Caco-2 (cell line): ENCODE data around the gene MAPKAP1. TPM values are rescaled to one million over a fixed set of nuclear protein-coding genes. Genes with fewer than 3 reads are reported as not detected.

Experiments used
- BruUV-seq: library from RNA; stranded (reverse); fragments of 400-500 nt; replicated peaks from 2 replicates; lab custom pipeline; 2021; lab: Mats Ljungman, UMichigan
- CTCF ChIA-PET: fragments of 300-600 bp; sonication (Branson Sonifier 250); formaldehyde crosslinking; loops from one replicate; lab custom pipeline; 2022; ENCODE audit warnings: antibody characterized with exemption; lab: Charles Lee
- POLR2A ChIA-PET: fragments of 300-600 bp; sonication (Branson Sonifier 250); formaldehyde crosslinking; loops from one replicate; lab custom pipeline; 2022; ENCODE audit warnings: antibody characterized with exemption; lab: Charles Lee
- DNase-seq, 2 experiments: peaks; one replicate each; pipeline versions ENCODE4 v3.0.0 to v3.0.0-alpha.2; 2020 to 2022
- H3K27me3 ChIP-seq: replicated peaks from 2 replicates; pipeline ENCODE4 v1.6.0; 2011; ENCODE audit warnings: low read length; ENCODE audit not compliant: control insufficient read depth, insufficient read depth
- H3K36me3 ChIP-seq: 2 replicates; pipeline ENCODE4 v1.5.1; 2011; ENCODE audit warnings: low read length; ENCODE audit not compliant: control insufficient read depth, insufficient read depth
- H3K4me1 ChIP-seq: fragments of 250-450 bp; sonication (Bioruptor Pico); 2 replicates; pipeline ENCODE4 v1.5.1; 2020; ENCODE audit warnings: mild to moderate bottlenecking
- H3K4me3 ChIP-seq: 2 replicates; pipeline ENCODE4 v1.5.1; 2011; ENCODE audit warnings: low read depth, mild to moderate bottlenecking, control low read depth, low read length
- H3K9me3 ChIP-seq: fragments of 250-450 bp; sonication (Bioruptor Pico); 2 replicates; pipeline ENCODE4 v1.5.1; 2020; ENCODE audit warnings: mild to moderate bottlenecking, moderate library complexity
- H3K27ac Mint-ChIP-seq: one replicate; pipeline ENCODE4 v1.8.0; 2022; ENCODE audit warnings: mixed read lengths; ENCODE audit not compliant: unreplicated experiment
- H3K27me3 Mint-ChIP-seq: one replicate; pipeline ENCODE4 v1.8.0; 2022; ENCODE audit warnings: mixed read lengths; ENCODE audit not compliant: insufficient read depth, unreplicated experiment
- H3K36me3 Mint-ChIP-seq: one replicate; pipeline ENCODE4 v1.8.0; 2022; ENCODE audit warnings: mild to moderate bottlenecking, mixed read lengths; ENCODE audit not compliant: insufficient read depth, unreplicated experiment
- H3K4me1 Mint-ChIP-seq: one replicate; pipeline ENCODE4 v1.8.0; 2022; ENCODE audit warnings: low read depth, mixed read lengths; ENCODE audit not compliant: unreplicated experiment
- H3K4me3 Mint-ChIP-seq: one replicate; pipeline ENCODE4 v1.8.0; 2022; ENCODE audit warnings: mild to moderate bottlenecking, moderate library complexity, mixed read lengths; ENCODE audit not compliant: unreplicated experiment
- H3K9me3 Mint-ChIP-seq: one replicate; pipeline ENCODE4 v1.8.0; 2022; ENCODE audit warnings: mixed read lengths; ENCODE audit not compliant: unreplicated experiment
- CTCF ChIP-seq, 2 experiments: fragments of 200-600 bp in 1 of 2; IDR thresholded peaks; 1 replicate in 1 of 2; 2 replicates in 1 of 2; pipeline versions ENCODE4 v1.5.1 to v1.8.0; 2011 to 2022; ENCODE audit warnings: antibody characterized with exemption in 1 of 2, control low read depth in 1 of 2, inconsistent platforms in 1 of 2, low read depth in 1 of 2, low read length in 1 of 2, mild to moderate bottlenecking in 1 of 2, moderate library complexity in 1 of 2; ENCODE audit not compliant: insufficient read depth in 1 of 2, severe bottlenecking in 1 of 2, unreplicated experiment in 1 of 2
- intact Hi-C: fragments of 100-400 bp; cut with micrococcal nuclease; formaldehyde crosslinking; loops from one replicate; pipeline ENCODE4 v1.10.0; 2022; ENCODE audit not compliant: unreplicated experiment
- total RNA-seq: library from RNA; stranded (reverse); gene quantifications from 2 replicates; pipeline ENCODE4 v1.2.3, GENCODE V29; 2022

Gene MAPKAP1
- total RNA-seq, 1 experiment from 2014 or later, result 70.0 TPM

DNA sequence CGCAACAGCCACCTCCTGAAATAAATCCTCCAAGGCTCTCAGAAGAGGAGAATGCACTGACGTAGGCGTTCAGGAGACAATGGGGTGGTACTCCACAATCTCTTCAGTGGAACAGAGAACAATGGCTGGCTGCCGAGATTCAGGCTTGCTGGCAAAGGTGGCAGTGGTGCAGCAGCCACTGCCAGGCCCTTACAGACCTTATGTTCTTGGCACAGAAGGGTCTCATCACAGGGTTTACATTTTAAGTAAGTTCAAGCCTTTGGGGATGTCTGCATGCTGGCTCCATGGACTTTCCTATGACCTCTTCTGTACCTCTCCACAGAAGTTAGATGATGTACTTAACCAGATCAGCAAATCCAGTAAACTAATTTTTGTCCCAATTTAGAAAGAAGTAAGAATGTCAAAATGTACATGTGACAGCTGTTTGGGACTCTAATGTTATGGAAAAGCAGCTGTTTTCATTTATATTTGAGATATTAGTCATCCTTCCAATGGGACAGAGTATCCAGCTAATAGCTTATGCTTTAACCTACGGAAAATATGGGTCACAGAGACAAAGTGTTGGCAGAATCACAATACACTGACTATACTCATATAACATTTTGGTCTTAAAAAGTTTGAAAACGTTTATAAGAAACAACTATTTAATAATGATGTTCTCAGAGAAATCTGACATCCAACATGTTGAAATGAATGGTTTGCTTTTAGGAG, 180.9 kb downstream of the MAPKAP1 start:
- POLR2A ChIA-PET, result no interaction called here
- no peaks in the 10 kb centered on the region for H3K36me3 Mint-ChIP-seq
- no peaks in the 10 kb centered on the region for H3K9me3 Mint-ChIP-seq
- no peaks in the 10 kb centered on the region for H3K27me3 Mint-ChIP-seq
- BruUV-seq, result no TSS peak
- no peaks in the 10 kb centered on the region for H3K4me1 Mint-ChIP-seq
- Histone ChIP-seq H3K9me3 (no peaks in the 10 kb centered on the region), H3K36me3 (no peaks in the 10 kb centered on the region), H3K4me3 (no peak overlapping the region), H3K27me3 (no peaks in the 10 kb centered on the region), H3K4me1 (no peaks in the 10 kb centered on the region)
- no peak overlapping the region for H3K4me3 Mint-ChIP-seq
- intact Hi-C loops, result no loop called here
- CTCF ChIA-PET, result no interaction called here
- no peak for TF ChIP-seq CTCF (IDR thresholded peaks at IDR 0.05; ENCODE audit: insufficient read depth in 1 of 2, low read depth in 1 of 2, low read length in 1 of 2, severe bottlenecking in 1 of 2, unreplicated experiment in 1 of 2)
- H3K27ac Mint-ChIP-seq, result no peak overlapping the region
- DNase-seq, result no peak

- ChIA-PET POLR2A (no interaction called here), CTCF (no interaction called here)
- Mint-ChIP-seq H3K9me3 (no peaks in the 10 kb centered on the region), H3K4me3 (no peak overlapping the region), H3K27me3 (no peaks in the 10 kb centered on the region), H3K4me1 (no peaks in the 10 kb centered on the region), H3K27ac (no peak overlapping the region), H3K36me3 (no peaks in the 10 kb centered on the region)
- no peak overlapping the region for H3K4me3 ChIP-seq
- H3K4me1 ChIP-seq, result no peaks in the 10 kb centered on the region
- no TSS peak for BruUV-seq
- DNase-seq, result no peak
- intact Hi-C loops, result no loop called here
- no peaks in the 10 kb centered on the region for H3K9me3 ChIP-seq
- no peaks in the 10 kb centered on the region for H3K36me3 ChIP-seq
- no peak for TF ChIP-seq CTCF (IDR thresholded peaks at IDR 0.05; ENCODE audit: insufficient read depth in 1 of 2, low read depth in 1 of 2, low read length in 1 of 2, severe bottlenecking in 1 of 2, unreplicated experiment in 1 of 2)
- H3K27me3 ChIP-seq, result no peaks in the 10 kb centered on the region
Measured at GRCh38 chr9:125524583-125525355, 182.2 kb downstream of the MAPKAP1 start.

DNA sequence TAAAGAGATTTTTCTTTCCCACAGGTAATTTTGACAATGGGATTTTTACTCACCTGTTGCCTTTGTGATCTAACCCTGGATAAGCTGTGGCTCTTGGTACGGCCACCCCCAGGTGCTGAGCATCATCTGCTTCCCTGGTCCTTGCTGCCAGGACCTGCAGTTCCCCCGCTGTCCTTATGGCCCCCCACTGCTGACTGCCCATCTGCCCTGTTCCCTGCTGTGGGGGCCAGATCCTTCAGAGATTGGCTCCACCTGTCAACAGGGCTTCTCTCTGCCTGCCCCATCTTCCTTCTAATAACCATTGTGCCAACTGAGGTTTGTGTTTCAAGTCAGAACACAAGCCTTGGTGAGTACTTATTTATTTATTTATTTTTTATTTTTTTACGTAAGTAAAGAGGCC, 183.3 kb downstream of the MAPKAP1 start:
- H3K4me1 Mint-ChIP-seq, result no peaks in the 10 kb centered on the region
- BruUV-seq, result no TSS peak
- H3K27ac Mint-ChIP-seq, result no peak overlapping the region
- no peaks in the 10 kb centered on the region for H3K36me3 ChIP-seq
- H3K9me3 Mint-ChIP-seq, result no peaks in the 10 kb centered on the region
- no peaks in the 10 kb centered on the region for H3K27me3 ChIP-seq
- no peak overlapping the region for H3K4me3 Mint-ChIP-seq
- intact Hi-C loops, result no loop called here
- H3K27me3 Mint-ChIP-seq, result no peaks in the 10 kb centered on the region
- DNase-seq, result no peak
- no peak overlapping the region for H3K4me3 ChIP-seq
- ChIA-PET CTCF (no interaction called here), POLR2A (no interaction called here)
- TF ChIP-seq CTCF (IDR thresholded peaks at IDR 0.05; ENCODE audit: insufficient read depth in 1 of 2, low read depth in 1 of 2, low read length in 1 of 2, severe bottlenecking in 1 of 2, unreplicated experiment in 1 of 2), result no peak
- H3K9me3 ChIP-seq, result no peaks in the 10 kb centered on the region
- H3K4me1 ChIP-seq, result no peaks in the 10 kb centered on the region
- no peaks in the 10 kb centered on the region for H3K36me3 Mint-ChIP-seq
